HCT116 (cell line): Measurements from ENCODE around the gene DHRS9. TPM values are rescaled to one million over a fixed set of nuclear protein-coding genes. Genes with fewer than 3 reads are reported as not detected.

Source experiments
- ATAC-seq: fragments of 200-7000 bp; cut with Tn5 transposase; 2 replicates; pipeline ENCODE4 v1.9.1; 2020; ENCODE audit warnings: mild to moderate bottlenecking, moderate library complexity
- BruUV-seq: library from RNA; stranded (reverse); fragments of 400-500 nt; replicated peaks from 2 replicates; lab custom pipeline; 2021; lab: Mats Ljungman, UMichigan
- CTCF ChIA-PET: fragments of 300-600 bp; sonication (Branson Sonifier 250); formaldehyde crosslinking; loops from one replicate; lab custom pipeline; 2021; ENCODE audit warnings: antibody characterized with exemption; lab: Charles Lee
- POLR2A ChIA-PET: fragments of 300-600, 350-600 bp; sonication (Branson Sonifier 250); formaldehyde crosslinking; loops from one replicate; lab custom pipeline; 2021; ENCODE audit warnings: antibody characterized with exemption; lab: Charles Lee
- RAD21 ChIA-PET, 2 experiments: fragments of 300-600 bp; sonication (Branson Sonifier 250); formaldehyde crosslinking; loops; one replicate each; lab custom pipeline; 2023; ENCODE audit warnings: low total read pairs in 2 of 2; ENCODE audit not compliant: uncharacterized antibody in 2 of 2, unreplicated experiment in 2 of 2, low non-redundant PET in 1 of 2; lab: Charles Lee
- DNase-seq: peaks from one replicate; pipeline ENCODE4 v3.0.0-alpha.2; 2010; ENCODE audit warnings: low read depth, low spot score
- H2AFZ ChIP-seq: fragments of 200-600 bp; shearing (Covaris generic), sonication (generic); 2 replicates; pipeline ENCODE4 v1.6.1; 2017; ENCODE audit warnings: low read depth, mixed run types, mixed read lengths, antibody characterized with exemption, low read length; ENCODE audit not compliant: poor library complexity, severe bottlenecking
- H3K27ac ChIP-seq: 2 replicates; pipeline ENCODE4 v1.5.1; 2012; ENCODE audit warnings: low read depth, low read length
- H3K27me3 ChIP-seq: fragments of 200-600 bp; sonication (generic); 2 replicates; pipeline ENCODE4 v1.6.1; 2016; ENCODE audit warnings: mixed run types, low read length, mixed read lengths; ENCODE audit not compliant: insufficient read depth
- H3K36me3 ChIP-seq, 2 experiments: fragments of 200-500 bp in 1 of 2; fragments of 200-600 bp in 1 of 2; sonication (Bioruptor generic) in 1 of 2; sonication (generic) in 1 of 2; 2 replicates each; pipeline versions ENCODE4 v1.5.1 to v1.6.1; 2014 to 2016; ENCODE audit warnings: low read length in 2 of 2, inconsistent platforms in 1 of 2, mixed read lengths in 1 of 2, mixed run types in 1 of 2; ENCODE audit not compliant: insufficient read depth in 2 of 2, control insufficient read depth in 1 of 2
- H3K4me1 ChIP-seq, 2 experiments: fragments of 200-600 bp in 1 of 2; sonication (generic) in 1 of 2; 2 replicates each; pipeline versions ENCODE4 v1.5.1 to v1.6.1; 2012 to 2017; ENCODE audit warnings: low read length in 2 of 2, inconsistent platforms in 1 of 2, mild to moderate bottlenecking in 1 of 2, mixed read lengths in 1 of 2, mixed run types in 1 of 2, moderate library complexity in 1 of 2; ENCODE audit not compliant: insufficient read depth in 2 of 2, control insufficient read depth in 1 of 2
- H3K4me2 ChIP-seq: fragments of 200-600 bp; sonication (generic); 2 replicates; pipeline ENCODE4 v1.6.1; 2017; ENCODE audit warnings: mixed run types, low read length, mixed read lengths
- H3K4me3 ChIP-seq, 2 experiments: fragments of 200-600 bp in 1 of 2; sonication (generic) in 1 of 2; replicated peaks in 1 of 2; 2 replicates each; pipeline ENCODE4 v1.5.1; 2011 to 2016; ENCODE audit warnings: low read length in 2 of 2, control low read depth in 1 of 2, low read depth in 1 of 2, mild to moderate bottlenecking in 1 of 2, mixed read lengths in 1 of 2, mixed run types in 1 of 2
- H3K79me2 ChIP-seq: fragments of 200-600 bp; sonication (generic); 2 replicates; pipeline ENCODE4 v1.6.1; 2017; ENCODE audit warnings: mild to moderate bottlenecking, mixed run types, low read length, moderate library complexity, mixed read lengths; ENCODE audit not compliant: insufficient read depth
- H3K9ac ChIP-seq: fragments of 200-600 bp; sonication (generic); 2 replicates; pipeline ENCODE4 v1.6.1; 2016; ENCODE audit warnings: low read length, mixed read lengths
- H3K9me2 ChIP-seq: fragments of 200-600 bp; sonication (generic), shearing (Covaris generic); 2 replicates; pipeline ENCODE4 v1.6.1; 2017; ENCODE audit warnings: mixed run types, mild to moderate bottlenecking, moderate library complexity; ENCODE audit not compliant: insufficient read depth
- H3K9me3 ChIP-seq, 2 experiments: fragments of 200-500 bp in 1 of 2; fragments of 200-600 bp in 1 of 2; sonication (Bioruptor generic) in 1 of 2; sonication (generic) in 1 of 2; 2 replicates each; pipeline ENCODE4 v1.6.1; 2014 to 2017; ENCODE audit warnings: low read length in 2 of 2, mixed read lengths in 2 of 2, inconsistent platforms in 1 of 2, low read depth in 1 of 2, mild to moderate bottlenecking in 1 of 2, mixed run types in 1 of 2, moderate library complexity in 1 of 2; ENCODE audit not compliant: control insufficient read depth in 1 of 2, insufficient read depth in 1 of 2
- H4K20me1 ChIP-seq: fragments of 200-600 bp; sonication (generic), shearing (Covaris generic); 2 replicates; pipeline ENCODE4 v1.6.1; 2017; ENCODE audit warnings: mixed run types, mild to moderate bottlenecking, moderate library complexity; ENCODE audit not compliant: insufficient read depth
- CBX3 ChIP-seq: IDR thresholded peaks from 2 replicates; pipeline ENCODE4 v1.6.1; 2012; ENCODE audit warnings: low read depth
- CEBPB ChIP-seq: IDR thresholded peaks from 2 replicates; pipeline ENCODE4 v1.6.1; 2012; ENCODE audit warnings: low read depth
- EGR1 ChIP-seq: IDR thresholded peaks from 2 replicates; pipeline ENCODE4 v1.6.1; 2012; ENCODE audit warnings: low read depth
- ELF1 ChIP-seq: IDR thresholded peaks from 2 replicates; pipeline ENCODE4 v1.6.1; 2012; ENCODE audit warnings: low read depth, borderline replicate concordance
- EZH2phosphoT487 ChIP-seq: fragments of 200-600 bp; IDR thresholded peaks from 2 replicates; pipeline ENCODE4 v1.6.1; 2018; ENCODE audit warnings: antibody characterized with exemption, borderline replicate concordance
- JUND ChIP-seq: IDR thresholded peaks from 2 replicates; pipeline ENCODE4 v1.6.1; 2012
- POLR2A ChIP-seq: IDR thresholded peaks from 2 replicates; pipeline ENCODE4 v1.7.0; 2011; ENCODE audit warnings: borderline replicate concordance; ENCODE audit not compliant: insufficient read depth, insufficient read length; ENCODE audit errors: extremely low read depth
- POLR2AphosphoS5 ChIP-seq: IDR thresholded peaks from 2 replicates; pipeline ENCODE4 v1.6.1; 2011; ENCODE audit warnings: mild to moderate bottlenecking, low read depth, low read length, moderate library complexity
- RAD21 ChIP-seq: IDR thresholded peaks from 2 replicates; pipeline ENCODE4 v1.6.1; 2012; ENCODE audit warnings: low read depth, mild to moderate bottlenecking
- SP1 ChIP-seq: IDR thresholded peaks from 2 replicates; pipeline ENCODE4 v1.6.1; 2012; ENCODE audit warnings: low read depth
- SRF ChIP-seq: IDR thresholded peaks from 2 replicates; pipeline ENCODE4 v1.6.1; 2012; ENCODE audit warnings: low read depth
- TCF7L2 ChIP-seq: IDR thresholded peaks from 2 replicates; pipeline ENCODE4 v1.7.0; 2011; ENCODE audit warnings: borderline replicate concordance, inconsistent platforms; ENCODE audit not compliant: insufficient read depth, insufficient read length; ENCODE audit errors: extremely low read depth
- YY1 ChIP-seq: IDR thresholded peaks from 2 replicates; pipeline ENCODE4 v1.6.1; 2011; ENCODE audit warnings: low read length, low read depth, moderate library complexity, mild to moderate bottlenecking; ENCODE audit not compliant: insufficient replicate concordance; ENCODE audit errors: extremely low read depth
- ZFX ChIP-seq: fragments of 450-650 bp; IDR thresholded peaks from 2 replicates; pipeline ENCODE4 v1.6.1; 2017
- ZNF274 ChIP-seq: fragments of 200-500 bp; sonication (Bioruptor generic); IDR thresholded peaks from 2 replicates; pipeline ENCODE4 v1.6.1; 2014; ENCODE audit warnings: mild to moderate bottlenecking, low read depth, low read length, inconsistent platforms
- intact Hi-C: fragments of 100-400 bp; cut with micrococcal nuclease; formaldehyde crosslinking; loops from 2 replicates; pipeline ENCODE4 v1.10.0; 2022
- total RNA-seq: library from RNA; stranded (reverse); gene quantifications from one replicate; pipeline ENCODE4 v1.2.1, GENCODE V29; 2021; ENCODE audit not compliant: unreplicated experiment
- TF ChIP-seq, protein P1 (sequence below): IDR thresholded peaks from 2 replicates; pipeline ENCODE4 v1.6.1; 2012
- TF ChIP-seq, protein P2 (sequence below), 3 experiments: fragments of 200-600 bp in 1 of 3; sonication (generic) in 1 of 3; IDR thresholded peaks in 2 of 3; conservative IDR thresholded peaks in 1 of 3; 2 replicates each; pipeline ENCODE4 v1.5.1; 2012 to 2017; ENCODE audit warnings: low read depth in 2 of 3, low read length in 2 of 3, antibody characterized with exemption in 1 of 3, borderline replicate concordance in 1 of 3, control low read depth in 1 of 3, mild to moderate bottlenecking in 1 of 3, mixed read lengths in 1 of 3, mixed run types in 1 of 3, moderate library complexity in 1 of 3; ENCODE audit not compliant: insufficient read depth in 1 of 3
- TF ChIP-seq, protein P3 (sequence below): IDR thresholded peaks from 2 replicates; pipeline ENCODE4 v1.6.1; 2012
- TF ChIP-seq, protein P4 (sequence below): IDR thresholded peaks from 2 replicates; pipeline ENCODE4 v1.6.1; 2012; ENCODE audit warnings: low read depth

DHRS9 gene
- total RNA-seq, 1 experiment from 2014 or later = 0.15 TPM

DNA sequence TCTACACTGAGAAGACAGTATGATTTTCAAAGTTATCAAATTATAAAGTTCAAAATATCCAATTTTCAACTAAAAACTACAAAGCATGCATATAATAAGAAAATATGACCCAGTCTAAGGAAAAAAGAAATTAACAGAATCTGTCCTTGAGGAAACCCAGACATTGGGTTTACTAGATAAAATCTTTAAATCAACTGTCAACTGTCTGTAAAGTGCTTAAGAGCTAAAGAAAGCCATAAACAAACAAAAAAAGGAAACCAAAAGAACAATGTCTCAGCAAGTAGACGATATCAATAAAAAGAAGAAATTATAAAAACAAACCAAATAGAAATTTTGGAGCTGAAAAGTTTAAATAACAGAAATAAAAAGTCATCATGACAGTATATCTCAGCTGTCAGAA, 27.8 kb upstream of the DHRS9 start:
- no peaks in the 10 kb centered on the region for H3K9me2 ChIP-seq
- H3K4me1 ChIP-seq = peaks cover 0 to 8% of the 10 kb centered on the region in 2 experiments; a peak in 1 of 4 replicates
- RAD21 ChIA-PET = no interaction called here
- H2AFZ ChIP-seq = no peak overlapping the region
- H3K4me2 ChIP-seq = no peak overlapping the region
- POLR2A ChIA-PET = no interaction called here
- DNase-seq = no peak
- ATAC-seq = no peak
- no peaks in the 10 kb centered on the region for H3K36me3 ChIP-seq
- intact Hi-C loops = no loop called here
- TF ChIP-seq JUND = no peak
- no peak for TF ChIP-seq EZH2phosphoT487
- TF ChIP-seq, protein P1, sequence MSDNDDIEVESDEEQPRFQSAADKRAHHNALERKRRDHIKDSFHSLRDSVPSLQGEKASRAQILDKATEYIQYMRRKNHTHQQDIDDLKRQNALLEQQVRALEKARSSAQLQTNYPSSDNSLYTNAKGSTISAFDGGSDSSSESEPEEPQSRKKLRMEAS = no peak
- TF ChIP-seq, protein P2, sequence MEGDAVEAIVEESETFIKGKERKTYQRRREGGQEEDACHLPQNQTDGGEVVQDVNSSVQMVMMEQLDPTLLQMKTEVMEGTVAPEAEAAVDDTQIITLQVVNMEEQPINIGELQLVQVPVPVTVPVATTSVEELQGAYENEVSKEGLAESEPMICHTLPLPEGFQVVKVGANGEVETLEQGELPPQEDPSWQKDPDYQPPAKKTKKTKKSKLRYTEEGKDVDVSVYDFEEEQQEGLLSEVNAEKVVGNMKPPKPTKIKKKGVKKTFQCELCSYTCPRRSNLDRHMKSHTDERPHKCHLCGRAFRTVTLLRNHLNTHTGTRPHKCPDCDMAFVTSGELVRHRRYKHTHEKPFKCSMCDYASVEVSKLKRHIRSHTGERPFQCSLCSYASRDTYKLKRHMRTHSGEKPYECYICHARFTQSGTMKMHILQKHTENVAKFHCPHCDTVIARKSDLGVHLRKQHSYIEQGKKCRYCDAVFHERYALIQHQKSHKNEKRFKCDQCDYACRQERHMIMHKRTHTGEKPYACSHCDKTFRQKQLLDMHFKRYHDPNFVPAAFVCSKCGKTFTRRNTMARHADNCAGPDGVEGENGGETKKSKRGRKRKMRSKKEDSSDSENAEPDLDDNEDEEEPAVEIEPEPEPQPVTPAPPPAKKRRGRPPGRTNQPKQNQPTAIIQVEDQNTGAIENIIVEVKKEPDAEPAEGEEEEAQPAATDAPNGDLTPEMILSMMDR (IDR thresholded peaks at IDR 0.05 in 2 of 3, conservative IDR thresholded peaks at IDR 0.05 in 1 of 3; ENCODE audit: borderline replicate concordance in 1 of 3, insufficient read depth in 1 of 3, low read depth in 2 of 3, low read length in 2 of 3) = no peak
- TF ChIP-seq, protein P3, sequence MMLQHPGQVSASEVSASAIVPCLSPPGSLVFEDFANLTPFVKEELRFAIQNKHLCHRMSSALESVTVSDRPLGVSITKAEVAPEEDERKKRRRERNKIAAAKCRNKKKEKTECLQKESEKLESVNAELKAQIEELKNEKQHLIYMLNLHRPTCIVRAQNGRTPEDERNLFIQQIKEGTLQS = no peak
- no peak for TF ChIP-seq EGR1
- no peak for TF ChIP-seq SP1
- no peak for TF ChIP-seq ZFX
- TF ChIP-seq, protein P4, sequence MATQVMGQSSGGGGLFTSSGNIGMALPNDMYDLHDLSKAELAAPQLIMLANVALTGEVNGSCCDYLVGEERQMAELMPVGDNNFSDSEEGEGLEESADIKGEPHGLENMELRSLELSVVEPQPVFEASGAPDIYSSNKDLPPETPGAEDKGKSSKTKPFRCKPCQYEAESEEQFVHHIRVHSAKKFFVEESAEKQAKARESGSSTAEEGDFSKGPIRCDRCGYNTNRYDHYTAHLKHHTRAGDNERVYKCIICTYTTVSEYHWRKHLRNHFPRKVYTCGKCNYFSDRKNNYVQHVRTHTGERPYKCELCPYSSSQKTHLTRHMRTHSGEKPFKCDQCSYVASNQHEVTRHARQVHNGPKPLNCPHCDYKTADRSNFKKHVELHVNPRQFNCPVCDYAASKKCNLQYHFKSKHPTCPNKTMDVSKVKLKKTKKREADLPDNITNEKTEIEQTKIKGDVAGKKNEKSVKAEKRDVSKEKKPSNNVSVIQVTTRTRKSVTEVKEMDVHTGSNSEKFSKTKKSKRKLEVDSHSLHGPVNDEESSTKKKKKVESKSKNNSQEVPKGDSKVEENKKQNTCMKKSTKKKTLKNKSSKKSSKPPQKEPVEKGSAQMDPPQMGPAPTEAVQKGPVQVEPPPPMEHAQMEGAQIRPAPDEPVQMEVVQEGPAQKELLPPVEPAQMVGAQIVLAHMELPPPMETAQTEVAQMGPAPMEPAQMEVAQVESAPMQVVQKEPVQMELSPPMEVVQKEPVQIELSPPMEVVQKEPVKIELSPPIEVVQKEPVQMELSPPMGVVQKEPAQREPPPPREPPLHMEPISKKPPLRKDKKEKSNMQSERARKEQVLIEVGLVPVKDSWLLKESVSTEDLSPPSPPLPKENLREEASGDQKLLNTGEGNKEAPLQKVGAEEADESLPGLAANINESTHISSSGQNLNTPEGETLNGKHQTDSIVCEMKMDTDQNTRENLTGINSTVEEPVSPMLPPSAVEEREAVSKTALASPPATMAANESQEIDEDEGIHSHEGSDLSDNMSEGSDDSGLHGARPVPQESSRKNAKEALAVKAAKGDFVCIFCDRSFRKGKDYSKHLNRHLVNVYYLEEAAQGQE = no peak
- TF ChIP-seq CEBPB = no peak
- no peak for TF ChIP-seq CBX3
- TF ChIP-seq SRF = no peak
- no peak for TF ChIP-seq ELF1
- TF ChIP-seq POLR2A = no peak
- TF ChIP-seq POLR2AphosphoS5 = no peak
- TF ChIP-seq TCF7L2 = no peak
- no peak for TF ChIP-seq RAD21
- no peak for TF ChIP-seq ZNF274
- no peak for TF ChIP-seq YY1
- CTCF ChIA-PET = no interaction called here
- no peak overlapping the region for H3K27ac ChIP-seq
- no peaks in the 10 kb centered on the region for H3K9me3 ChIP-seq
- H4K20me1 ChIP-seq = no peaks in the 10 kb centered on the region
- no TSS peak for BruUV-seq
- no peak overlapping the region for H3K4me3 ChIP-seq
- no peaks in the 10 kb centered on the region for H3K79me2 ChIP-seq
- H3K27me3 ChIP-seq = no peaks in the 10 kb centered on the region
- no peak overlapping the region for H3K9ac ChIP-seq
